ENCODE data around the gene CRYZL1. TPM values are rescaled to one million over a fixed set of nuclear protein-coding genes. Genes with fewer than 3 reads are reported as not detected.

Gene CRYZL1
- total RNA-seq, 1 experiment from 2014 or later: 24.8 TPM

GRCh38 chr21:33686386-33686785, 44.8 kb upstream of the CRYZL1 start:
- intact Hi-C loops (cut with micrococcal nuclease; ENCODE audit: unreplicated experiment): no loop called here
- no peak for ATAC-seq

GRCh38 chr21:33685613-33686197, 44.2 kb upstream of the CRYZL1 start:
- Histone ChIP-seq H3K36me3 (ENCODE audit: control insufficient read depth, insufficient read depth, low read length) (no peaks in the 10 kb centered on the region), H3K9me3 (ENCODE audit: control insufficient read depth, insufficient read depth, low read depth, low read length) (no peaks in the 10 kb centered on the region), H3K4me3 (ENCODE audit: low read depth in 2 of 2, low read length in 2 of 2) (no peak overlapping the region), H3K27me3 (ENCODE audit: control insufficient read depth, insufficient read depth, low read length) (no peaks in the 10 kb centered on the region), H3K4me1 (ENCODE audit: control insufficient read depth, insufficient read depth, low read length) (peaks cover 41% of the 10 kb centered on the region), H3K27ac (ENCODE audit: low read length) (no peak overlapping the region)
- intact Hi-C loops (cut with micrococcal nuclease; ENCODE audit: unreplicated experiment): no loop called here
- BruUV-seq (replicated peaks): no TSS peak
- in situ Hi-C loops (cut with HindIII; ENCODE audit: low pct_unique_long_range_greater_than_20kb, low sequenced_read_pairs): no loop called here
- no peak for ATAC-seq
- no peak for TF ChIP-seq TCF7L2 (IDR thresholded peaks at IDR 0.05; ENCODE audit: low read depth, low read length)
- no peak for TF ChIP-seq POLR2AphosphoS5 (IDR thresholded peaks at IDR 0.05; ENCODE audit: low read depth, low read length)
- no peak for TF ChIP-seq SIN3A (IDR thresholded peaks at IDR 0.05; ENCODE audit: borderline replicate concordance, insufficient read depth, low read depth, low read length)
- TF ChIP-seq REST (IDR thresholded peaks at IDR 0.05; ENCODE audit: insufficient read depth in 1 of 2, low read depth in 2 of 2, low read length in 1 of 2): no peak
- TF ChIP-seq CTCF (IDR thresholded peaks at IDR 0.05): no peak
- DNase-seq (ENCODE audit: low read depth, low spot score): no peak
- ChIA-PET CTCF (no interaction called here), POLR2A (interaction anchor here (0.6 kb wide), 1 partner anchor 82 kb away, joined by 3 read pairs; no protein-coding TSS in a partner anchor)

More at GRCh38 chr21:33686386-33686785, 44.8 kb upstream of the CRYZL1 start:
- in situ Hi-C loops (cut with HindIII; ENCODE audit: low pct_unique_long_range_greater_than_20kb, low sequenced_read_pairs): no loop called here
- no peak overlapping the region for H3K4me3 ChIP-seq (ENCODE audit: low read depth in 2 of 2, low read length in 2 of 2)
- ChIA-PET POLR2A (interaction anchor here (0.6 kb wide), 1 partner anchor 81 kb away, joined by 3 read pairs; no protein-coding TSS in a partner anchor), CTCF (no interaction called here)
- H3K4me1 ChIP-seq (ENCODE audit: control insufficient read depth, insufficient read depth, low read length): peaks cover 40% of the 10 kb centered on the region
- H3K27ac ChIP-seq (ENCODE audit: low read length): no peak overlapping the region
- H3K27me3 ChIP-seq (ENCODE audit: control insufficient read depth, insufficient read depth, low read length): no peaks in the 10 kb centered on the region
- no peaks in the 10 kb centered on the region for H3K36me3 ChIP-seq (ENCODE audit: control insufficient read depth, insufficient read depth, low read length)
- no peaks in the 10 kb centered on the region for H3K9me3 ChIP-seq (ENCODE audit: control insufficient read depth, insufficient read depth, low read depth, low read length)
- TF ChIP-seq TCF7L2 (IDR thresholded peaks at IDR 0.05; ENCODE audit: low read depth, low read length) (no peak), CTCF (IDR thresholded peaks at IDR 0.05) (no peak), POLR2AphosphoS5 (IDR thresholded peaks at IDR 0.05; ENCODE audit: low read depth, low read length) (no peak), SIN3A (IDR thresholded peaks at IDR 0.05; ENCODE audit: borderline replicate concordance, insufficient read depth, low read depth, low read length) (no peak), REST (IDR thresholded peaks at IDR 0.05; ENCODE audit: insufficient read depth in 1 of 2, low read depth in 2 of 2, low read length in 1 of 2) (no peak)
- no peak for DNase-seq (ENCODE audit: low read depth, low spot score)
- BruUV-seq (replicated peaks): no TSS peak
